ENCODE data around the gene TMEM225B.
A peak's percentile ranks its signal among the peaks of the same experiment; 100 is the strongest.

Gene TMEM225B

DNA sequence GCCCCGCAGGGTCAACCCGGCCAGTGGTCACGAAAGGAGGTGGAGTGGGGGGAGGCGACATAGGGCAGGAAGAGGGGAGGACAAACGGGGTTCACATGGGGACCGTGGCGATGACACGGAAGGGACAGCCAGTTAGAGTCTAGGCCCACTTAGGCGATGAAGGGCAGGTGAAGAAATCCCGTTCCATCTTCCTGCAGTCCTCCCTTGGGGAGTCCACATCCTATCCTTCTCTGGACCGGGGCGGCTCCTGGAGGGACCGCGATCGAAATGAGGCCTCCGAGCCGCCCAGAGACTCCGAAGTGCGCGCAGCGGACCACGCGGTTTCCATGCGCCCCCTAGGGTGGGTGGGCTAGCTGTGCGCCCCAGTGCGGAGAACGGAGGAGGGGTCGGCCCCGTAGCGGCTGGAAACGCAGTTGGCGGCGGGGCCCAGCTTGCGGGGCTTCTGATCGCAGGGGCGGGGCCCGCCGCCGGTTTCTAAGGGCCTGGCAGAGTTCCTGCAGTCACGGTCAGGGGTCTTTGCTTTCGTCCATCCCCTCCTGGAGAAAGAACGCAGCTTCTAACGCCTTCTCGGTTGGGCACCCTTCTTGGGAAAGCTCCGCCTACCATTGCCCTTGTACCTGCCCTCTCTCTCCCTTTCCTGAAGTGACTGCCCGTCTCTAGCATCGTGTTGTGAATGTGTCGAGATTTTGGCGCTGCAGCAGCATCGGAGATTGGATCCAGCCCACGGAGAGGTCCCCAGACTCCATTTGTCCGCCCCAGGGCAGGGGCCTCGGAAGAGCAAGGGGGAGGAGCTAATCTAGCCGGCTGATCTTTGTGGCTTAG lies 17.9 kb upstream of the TMEM225B start:
- DNase-seq: peak; percentile 93

DNA sequence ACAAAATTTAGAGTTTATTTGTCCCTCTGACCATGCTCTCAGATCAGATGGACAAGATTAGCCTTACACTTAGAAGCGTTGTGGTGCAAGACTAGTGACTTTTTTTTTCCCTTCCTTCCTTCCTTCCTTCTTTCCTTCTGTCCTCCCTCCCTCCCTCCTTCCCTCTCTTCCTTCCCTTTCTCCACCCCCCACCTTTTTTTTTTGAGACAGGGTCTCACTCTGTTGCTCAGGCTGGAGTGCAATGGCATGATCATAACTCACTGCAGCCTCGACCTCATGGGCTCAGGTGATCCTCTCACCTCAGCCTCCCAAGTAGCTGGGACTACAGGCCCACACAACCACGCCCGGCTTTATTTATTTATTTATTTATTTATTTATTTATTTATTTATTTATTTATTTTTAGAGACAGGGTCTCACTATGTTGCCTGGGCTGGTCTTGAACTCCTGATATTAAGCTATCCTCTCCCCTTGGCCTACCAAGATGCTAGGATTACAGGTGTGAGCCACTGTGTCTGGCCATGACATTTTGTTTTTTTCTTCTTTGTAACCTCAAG lies 17.2 kb upstream of the TMEM225B start:
- DNase-seq: peak; percentile 4

DNA sequence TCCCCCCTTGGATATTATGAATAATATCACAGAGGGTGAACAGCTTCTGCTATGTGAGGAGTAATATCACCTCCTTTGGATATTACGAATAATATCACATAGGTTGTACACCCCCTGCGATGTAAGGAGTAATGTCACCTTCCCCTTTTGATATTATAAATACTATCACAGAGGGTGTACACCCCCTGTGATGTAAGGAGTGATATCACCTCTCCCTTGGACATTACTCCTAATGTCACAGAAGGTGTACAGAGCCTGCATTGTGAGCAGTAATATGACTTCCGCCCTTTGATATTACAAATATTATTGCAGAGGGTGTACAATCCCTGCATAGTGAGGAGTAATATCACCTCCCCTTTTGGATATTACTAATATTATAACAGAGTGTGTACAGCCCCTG lies 9.2 kb upstream of the TMEM225B start:
- DNase-seq: no peak

DNA sequence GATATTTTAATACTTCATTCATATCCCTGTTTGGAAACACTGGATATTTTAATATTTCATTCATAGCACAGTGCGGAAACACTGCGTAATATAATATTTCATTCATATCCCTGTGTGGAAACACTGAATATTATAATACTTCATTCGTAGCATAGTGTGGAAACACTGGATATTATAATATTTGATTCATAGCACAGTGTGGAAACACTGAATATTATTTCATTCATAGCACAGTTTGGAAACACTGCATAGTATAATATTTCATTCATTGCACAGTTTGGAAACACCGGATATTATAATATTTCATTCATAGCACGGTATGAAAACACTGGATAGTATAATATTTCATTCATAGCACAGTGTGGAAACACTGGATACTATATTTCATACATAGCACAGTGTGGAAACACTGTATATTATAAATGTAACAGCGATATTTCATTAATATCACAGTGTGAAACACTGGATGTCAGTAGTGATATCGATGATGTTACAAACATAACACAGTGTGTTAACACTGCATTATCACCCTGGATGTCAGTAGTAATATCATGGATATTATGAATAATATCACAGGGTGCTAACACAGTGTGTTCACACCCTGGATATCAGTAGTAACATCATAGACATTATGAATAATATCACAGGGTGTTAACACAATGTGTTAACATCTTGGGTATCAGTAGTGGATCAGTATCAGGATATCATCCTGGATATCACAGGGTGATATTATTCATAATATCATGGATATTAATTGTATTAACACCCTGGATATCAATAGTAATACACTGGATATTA lies 2.9 kb upstream of the TMEM225B start:
- no peak for DNase-seq

DNA sequence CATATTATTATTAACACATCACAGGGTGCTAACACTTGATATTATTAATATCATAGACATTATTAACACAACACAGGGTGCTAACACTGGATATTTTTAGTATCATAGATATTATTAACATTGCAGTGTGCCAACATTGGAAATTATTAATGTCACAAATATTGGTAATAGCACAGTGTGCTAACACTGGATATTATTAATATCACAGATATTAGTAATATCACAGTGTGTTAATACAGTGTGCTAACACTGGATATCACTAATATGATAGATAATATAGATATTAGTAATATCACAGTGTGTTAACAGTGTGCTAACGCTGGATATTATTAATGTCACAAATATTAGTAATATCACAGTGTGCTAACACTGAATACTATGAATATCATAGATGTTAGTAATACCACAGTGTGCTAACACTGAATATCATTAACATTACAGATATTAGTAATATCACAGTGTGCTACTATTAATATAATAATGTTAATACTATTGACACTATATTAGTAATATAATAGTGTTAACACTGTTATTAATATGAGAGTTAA lies 1.6 kb upstream of the TMEM225B start:
- no peak for DNase-seq

DNA sequence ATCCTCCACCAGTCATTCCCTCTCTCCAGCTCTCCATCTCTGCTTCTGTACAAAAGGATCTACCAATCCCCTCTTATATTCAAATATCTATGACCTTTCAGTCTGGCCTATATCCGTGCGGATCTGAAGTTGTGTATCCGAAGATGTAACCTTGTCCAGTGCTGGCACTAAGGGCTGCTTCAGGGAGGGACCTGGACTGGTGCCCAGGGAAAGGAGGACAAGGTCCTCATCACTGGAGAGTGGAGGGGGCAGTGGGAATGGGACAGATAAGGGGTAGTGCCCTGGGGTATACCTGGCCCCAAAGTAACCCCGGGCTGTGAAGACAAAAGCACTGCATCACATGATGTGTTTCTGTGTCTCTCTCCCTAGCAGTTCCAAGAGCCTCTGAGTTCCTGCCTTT lies 1.8 kb downstream of the TMEM225B start:
- no peak for DNase-seq

DNA sequence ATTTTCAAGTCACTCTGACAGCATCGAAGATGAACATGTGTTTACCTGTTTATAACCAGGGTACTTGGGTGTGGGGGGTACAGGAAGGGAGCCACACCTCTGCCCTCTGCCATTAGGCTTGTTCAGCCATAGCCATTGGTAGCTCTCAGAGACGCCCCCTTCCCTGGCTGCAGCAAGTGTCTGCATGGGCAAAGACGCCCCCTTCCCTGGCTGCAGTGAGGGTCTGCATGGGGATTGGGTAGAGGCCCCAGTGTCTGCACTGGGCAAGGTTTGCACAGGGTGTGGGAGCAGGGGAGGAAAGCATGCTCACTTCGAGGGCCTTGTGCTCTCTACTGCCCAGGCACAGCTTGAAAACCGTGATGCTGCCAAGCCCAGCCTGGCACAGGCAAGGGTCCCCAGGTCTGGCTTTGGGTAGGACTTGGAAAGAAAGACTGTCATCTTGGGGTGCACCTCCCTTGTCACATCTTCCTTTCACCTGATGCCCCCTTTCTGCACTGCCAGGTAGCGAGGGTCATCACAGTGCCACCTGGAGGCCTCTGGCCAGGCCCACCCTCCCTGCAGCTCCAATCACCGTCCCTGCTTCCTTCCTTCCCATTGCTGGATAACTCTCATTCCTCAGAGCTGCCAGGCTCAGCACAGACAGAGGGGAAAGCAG lies 3.7 kb downstream of the TMEM225B start:
- DNase-seq: no peak

DNA sequence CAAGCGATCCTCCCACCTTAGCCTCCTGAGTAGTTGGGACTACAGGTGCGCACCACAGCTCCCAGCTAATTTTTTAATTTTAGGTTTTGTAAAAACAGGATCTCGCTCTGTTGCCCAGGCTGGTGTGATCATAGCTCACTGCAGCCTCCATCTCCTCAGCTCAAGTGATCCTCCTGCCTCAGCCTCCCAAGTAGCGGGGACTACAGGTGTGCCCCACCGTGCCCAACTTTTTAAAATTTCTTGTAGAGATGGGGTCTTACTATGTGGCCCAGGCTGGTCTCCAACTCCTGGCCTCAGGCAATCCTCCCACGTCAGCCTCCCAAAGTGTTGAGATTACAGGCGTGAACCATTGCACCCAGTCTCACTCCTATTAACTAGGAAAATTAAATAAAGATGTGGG lies 7.5 kb downstream of the TMEM225B start:
- DNase-seq: no peak

DNA sequence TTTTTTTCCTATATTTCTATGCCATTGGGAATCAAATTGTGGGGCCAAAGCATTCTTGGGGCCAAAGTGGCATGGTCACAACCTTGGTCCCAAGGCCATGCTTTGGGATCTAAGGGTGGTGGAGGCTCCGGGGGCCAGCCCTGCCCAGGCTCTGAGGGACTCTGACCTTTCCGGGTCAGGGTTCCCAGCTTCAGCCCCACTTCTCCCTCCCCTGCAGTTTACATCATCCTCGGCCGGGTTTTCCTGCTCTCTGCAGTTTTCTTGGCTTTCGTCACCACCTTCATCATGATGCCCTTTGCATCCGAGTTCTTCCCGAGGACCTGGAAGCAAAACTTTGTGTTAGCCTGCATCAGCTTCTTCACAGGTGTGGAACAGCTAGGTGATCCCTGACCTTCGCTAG lies 8.5 kb downstream of the TMEM225B start:
- no peak for DNase-seq

DNA sequence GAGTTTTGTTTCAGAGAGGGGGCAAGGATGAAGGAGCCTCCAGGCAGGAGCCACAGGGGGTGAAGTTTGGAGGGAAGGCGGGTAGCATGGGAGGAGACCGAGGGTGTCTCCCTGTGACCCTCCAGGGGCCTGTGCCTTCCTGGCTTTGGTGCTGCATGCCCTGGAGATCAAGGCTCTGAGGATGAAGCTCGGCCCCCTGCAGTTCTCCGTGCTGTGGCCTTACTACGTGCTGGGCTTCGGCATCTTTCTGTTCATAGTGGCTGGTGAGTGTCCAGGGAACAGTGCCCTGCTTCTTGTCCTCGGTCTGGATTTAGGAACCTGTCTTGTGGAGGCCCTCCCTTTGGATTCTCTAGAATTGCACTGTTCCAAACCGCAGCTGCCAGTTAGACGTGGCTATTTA lies 9.5 kb downstream of the TMEM225B start:
- no peak for DNase-seq

DNA sequence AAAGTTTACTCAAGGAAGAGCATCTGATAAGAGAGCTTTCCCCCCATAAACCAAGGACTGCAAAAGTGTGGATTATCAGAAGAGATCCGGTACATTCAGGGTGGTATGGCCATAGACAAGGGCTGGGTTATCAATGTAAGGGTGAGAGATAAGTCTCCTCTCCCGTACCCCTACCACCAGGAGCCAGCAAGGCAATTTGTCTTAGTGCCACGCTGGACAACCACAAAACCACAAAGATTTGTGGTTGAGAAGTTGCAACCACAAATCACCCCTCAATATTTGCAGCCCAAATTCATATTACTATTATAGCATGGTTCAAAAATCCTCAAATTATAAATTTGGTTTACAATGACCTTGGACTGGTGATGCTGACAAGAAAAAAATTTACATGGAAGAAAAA lies 16.4 kb downstream of the TMEM225B start:
- DNase-seq: no peak

DNA sequence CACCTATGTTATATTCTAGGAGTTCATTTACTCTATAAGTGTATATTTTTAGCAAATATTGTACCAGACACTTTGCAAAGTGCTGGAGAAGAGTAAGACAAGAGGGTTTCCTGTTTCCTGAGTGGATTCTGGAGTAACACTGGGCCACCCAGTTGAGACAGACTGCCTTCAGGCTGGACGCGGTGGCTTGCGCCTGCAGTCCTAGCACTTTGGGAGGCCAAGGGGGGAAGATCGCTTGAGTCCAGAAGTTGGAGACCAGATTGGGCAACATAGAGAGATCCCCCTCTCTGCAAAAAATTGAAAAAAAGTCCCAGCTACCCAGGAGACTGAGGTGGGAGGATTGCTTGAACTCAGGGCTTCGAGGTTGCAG lies 17.9 kb downstream of the TMEM225B start:
- DNase-seq: no peak

DNA sequence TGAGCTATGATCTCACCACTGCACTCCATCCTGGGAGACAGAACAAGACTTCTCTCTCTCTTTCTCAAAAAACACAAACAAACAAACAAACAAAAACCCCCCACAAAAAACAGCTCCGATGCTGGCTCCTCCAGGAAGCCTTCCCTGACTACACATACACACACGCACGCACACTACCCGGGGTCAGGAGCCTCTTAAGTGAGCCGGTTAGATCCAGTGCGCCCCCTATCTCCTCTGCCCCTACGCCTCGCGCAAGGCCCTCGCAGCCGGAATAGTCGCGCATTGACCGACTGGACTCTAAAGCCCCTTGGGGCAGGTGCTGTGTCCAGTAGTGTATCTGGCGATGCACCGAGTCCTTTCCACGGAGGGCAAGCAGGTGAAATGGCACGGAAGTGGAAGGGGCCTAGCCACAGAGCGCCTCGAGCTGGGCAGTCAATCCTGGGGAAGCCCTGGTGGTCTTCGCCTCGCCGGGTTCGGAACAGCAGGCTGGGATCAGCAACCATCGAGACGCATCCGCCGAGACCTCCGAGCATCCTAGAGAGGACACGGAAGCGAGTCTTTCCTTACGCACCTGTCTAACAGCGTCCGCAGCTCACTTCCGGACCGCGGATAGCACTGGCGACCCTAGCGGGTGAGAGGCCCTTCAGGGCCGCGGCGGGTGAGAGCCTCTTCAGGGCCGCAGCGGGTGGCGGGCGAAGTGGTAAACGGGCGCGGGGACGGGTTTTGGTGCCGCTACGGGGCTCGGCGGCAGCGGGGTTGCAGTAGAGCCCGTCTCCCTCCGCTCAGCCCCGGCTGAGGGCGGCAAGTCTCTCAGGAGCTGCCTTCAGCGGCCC lies 18.5 kb downstream of the TMEM225B start, which contains the start of gene ZSCAN25:
TSS of gene ZSCAN25 (plus strand) at position 588 of the 833 bp plus-strand sequence. CDS start 2,661 bp downstream, outside the sequence.
- DNase-seq: peak; percentile 99

DNA sequence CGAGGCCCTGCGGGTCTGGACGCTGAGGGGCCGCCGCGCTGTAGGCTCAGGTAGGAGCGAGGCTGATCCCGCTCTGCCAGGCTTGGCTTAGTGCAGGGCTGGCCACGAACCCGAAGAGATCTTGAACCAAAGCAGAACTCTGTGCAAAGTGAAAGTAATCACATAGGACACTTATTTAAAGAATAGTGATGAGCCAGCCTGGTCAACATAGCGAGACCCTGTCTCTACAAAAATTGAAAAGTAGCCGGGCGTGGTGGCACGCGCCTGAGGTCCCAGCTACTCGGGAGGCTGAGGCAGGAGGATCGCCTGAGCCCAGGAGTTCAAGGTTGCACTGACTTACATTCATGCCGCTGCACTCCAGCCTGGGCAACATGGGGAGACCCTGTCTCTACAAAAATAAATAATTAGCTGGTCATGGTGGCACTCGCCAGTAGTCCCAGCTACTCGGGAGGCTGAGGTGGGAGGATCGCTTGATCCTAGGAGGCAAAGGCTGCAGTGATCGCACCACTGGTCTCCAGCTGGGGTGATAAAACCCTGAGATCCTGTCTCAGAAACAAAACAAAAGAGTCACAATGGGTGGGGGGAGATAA lies 19.2 kb downstream of the TMEM225B start:
- DNase-seq: no peak

DNA sequence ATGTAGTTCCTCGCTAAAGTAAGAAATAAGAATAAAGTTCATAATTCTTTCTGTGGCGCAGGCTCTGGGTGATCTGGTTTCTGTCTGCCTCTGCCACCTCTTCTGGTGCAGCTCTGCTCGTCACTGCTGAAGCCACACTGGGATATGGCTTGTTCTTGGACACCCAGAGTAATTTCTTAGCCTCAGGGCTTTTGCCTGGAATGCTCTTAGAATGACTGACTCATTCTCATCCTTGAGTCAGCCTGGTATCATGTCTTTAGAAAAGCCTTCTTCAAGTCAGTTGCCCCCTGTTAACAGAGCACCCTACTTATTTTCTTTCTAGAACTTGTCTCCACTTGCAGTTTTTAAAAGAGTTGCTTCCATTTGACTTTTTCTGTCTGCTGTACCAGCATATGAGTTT lies 20.7 kb downstream of the TMEM225B start:
- no peak for DNase-seq

DNA sequence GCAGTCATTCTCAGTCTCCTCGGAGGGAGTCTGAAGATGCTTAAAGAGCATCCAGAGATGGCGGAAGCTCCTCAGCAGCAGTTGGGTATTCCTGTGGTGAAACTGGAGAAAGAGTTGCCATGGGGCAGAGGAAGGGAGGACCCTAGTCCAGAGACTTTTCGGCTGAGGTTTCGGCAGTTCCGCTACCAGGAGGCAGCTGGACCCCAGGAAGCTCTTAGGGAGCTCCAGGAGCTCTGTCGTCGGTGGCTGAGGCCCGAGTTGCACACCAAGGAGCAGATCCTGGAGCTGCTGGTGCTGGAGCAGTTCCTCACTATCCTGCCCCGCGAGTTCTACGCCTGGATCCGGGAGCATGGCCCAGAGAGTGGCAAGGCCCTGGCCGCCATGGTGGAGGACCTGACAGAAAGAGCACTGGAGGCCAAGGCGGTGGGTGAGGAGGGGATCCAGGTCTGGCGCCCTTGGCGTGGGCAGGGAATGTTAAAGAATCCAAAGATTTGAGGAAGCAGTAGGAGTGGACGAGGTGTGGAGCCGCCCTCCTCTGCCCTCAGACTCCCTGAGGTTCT lies 21.6 kb downstream of the TMEM225B start:
- DNase-seq: no peak

DNA sequence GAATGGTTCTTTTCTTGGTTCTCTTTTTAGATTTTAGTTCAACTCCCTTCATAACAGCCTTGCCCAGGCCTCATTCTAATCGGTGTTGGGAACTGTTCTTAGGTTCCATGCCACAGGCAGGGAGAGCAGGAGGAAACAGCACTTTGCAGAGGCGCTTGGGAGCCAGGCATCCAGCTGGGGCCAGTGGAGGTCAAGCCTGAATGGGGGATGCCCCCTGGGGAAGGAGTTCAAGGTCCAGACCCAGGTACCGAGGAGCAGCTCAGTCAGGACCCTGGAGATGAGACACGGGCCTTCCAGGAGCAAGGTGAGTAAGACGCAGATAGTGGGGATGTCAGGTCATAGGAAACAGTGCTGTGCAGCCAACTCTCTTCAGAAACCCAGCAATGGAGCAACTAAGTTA lies 23.2 kb downstream of the TMEM225B start:
- no peak for DNase-seq

DNA sequence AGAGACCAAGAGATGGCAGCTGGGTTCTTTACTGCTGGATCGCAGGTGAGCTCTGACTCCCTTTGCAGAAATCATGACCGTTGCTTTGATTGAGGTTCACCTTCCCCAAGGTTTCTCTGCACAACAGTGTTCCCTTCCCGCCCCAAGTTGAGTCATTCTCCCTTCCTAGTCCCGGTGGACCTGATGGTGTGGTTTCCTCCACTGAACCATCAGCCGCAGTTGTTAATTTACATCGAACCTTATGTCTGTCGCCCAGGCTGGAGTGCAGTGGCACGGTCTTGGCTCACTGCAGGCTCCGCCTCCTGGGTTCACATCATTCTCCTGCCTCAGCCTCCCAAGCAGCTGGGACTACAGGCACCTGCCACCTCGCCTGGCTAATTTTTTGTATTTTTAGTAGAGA lies 24.5 kb downstream of the TMEM225B start:
- no peak for DNase-seq

DNA sequence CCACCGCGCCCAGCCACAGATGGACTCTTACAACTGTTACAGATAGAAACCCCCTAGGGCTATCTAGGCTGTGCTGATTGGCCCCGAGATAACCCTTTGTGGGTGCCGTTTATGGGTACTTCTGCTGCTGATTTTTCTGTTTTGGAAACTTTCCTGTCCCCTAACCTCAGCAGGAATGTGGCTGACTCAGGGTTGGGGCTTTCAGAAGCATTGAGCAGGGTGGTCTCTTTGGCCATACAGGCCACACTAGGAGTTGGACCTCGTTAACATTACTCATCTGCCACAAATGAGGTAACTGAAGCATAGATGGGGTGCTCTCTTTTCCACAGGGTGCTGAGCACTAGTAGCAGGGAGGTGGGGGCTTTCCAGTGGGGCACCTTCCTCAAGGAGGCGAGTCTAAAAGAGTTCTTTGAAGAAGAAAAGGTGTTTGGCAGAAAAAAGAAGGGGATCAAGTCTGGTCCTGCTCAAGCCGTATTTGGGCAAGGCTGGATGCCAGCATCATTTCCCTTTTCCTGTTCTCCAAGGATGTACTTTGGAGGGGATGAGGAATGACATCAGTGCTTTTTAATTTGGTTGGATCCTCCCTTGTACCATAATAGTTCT lies 25.1 kb downstream of the TMEM225B start:
- no peak for DNase-seq

DNA sequence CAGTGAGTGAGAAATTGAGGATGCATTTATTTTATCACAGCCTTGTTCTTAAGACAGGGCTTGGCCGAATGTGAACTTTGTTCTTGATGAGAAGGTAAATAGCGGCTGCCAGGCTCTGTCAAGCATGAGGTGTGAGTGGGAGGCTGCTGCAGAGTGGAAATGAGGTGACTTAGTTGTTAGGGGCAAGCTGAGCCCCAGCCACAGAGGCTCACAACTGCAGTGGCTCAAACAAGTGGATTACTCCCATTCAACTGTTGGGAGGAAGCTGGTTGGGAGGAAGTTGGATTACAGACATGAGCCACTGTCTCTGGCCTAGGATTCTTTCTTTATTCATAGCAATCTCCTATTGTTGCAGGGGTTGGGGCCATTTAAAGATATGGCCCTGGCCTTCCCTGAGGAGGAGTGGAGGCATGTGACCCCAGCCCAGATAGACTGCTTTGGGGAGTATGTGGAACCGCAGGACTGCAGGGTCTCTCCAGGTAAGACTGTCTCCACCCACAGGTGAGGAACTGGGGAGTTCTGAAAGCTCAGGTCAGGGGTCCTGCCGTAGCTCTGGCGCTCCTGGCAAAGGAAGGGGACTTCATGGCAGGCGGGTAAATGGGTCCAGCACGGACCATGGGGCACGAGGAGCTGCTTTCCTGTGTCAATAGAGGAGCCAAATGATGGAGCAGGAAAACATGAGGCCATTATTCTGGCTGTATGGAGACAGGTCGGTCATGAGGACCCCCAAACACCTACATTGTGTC lies 25.8 kb downstream of the TMEM225B start:
- no peak for DNase-seq
